Activated CD4-positive, alpha-beta T cell treated with anti-CD3 and anti-CD28 coated beads for 1 hour (primary cell): Measurements from ENCODE around the gene PEX14.

Experiments used
- DNase-seq: peaks from one replicate; pipeline ENCODE4 v3.0.0-alpha.2; 2020

The PEX14 gene

GRCh38 chr1:10672343-10673050, 197.7 kb downstream of the PEX14 start:
- no peak for DNase-seq

- DNase-seq: no peak
Observed at GRCh38 chr1:10673109-10673711, 198.5 kb downstream of the PEX14 start.

GRCh38 chr1:10674222-10674621, 199.5 kb downstream of the PEX14 start:
- no peak for DNase-seq

GRCh38 chr1:10674700-10675609, 200.2 kb downstream of the PEX14 start:
- no peak for DNase-seq

- no peak for DNase-seq
Observed at GRCh38 chr1:10675813-10676212, 201.1 kb downstream of the PEX14 start.

GRCh38 chr1:10676963-10677362, 202.2 kb downstream of the PEX14 start:
- no peak for DNase-seq

GRCh38 chr1:10677491-10678391, 203.0 kb downstream of the PEX14 start:
- DNase-seq: no peak

GRCh38 chr1:10678402-10678801, 203.7 kb downstream of the PEX14 start:
- no peak for DNase-seq

- no peak for DNase-seq
Observed at GRCh38 chr1:10678852-10679251, 204.1 kb downstream of the PEX14 start.

- DNase-seq: no peak
Observed at GRCh38 chr1:10679496-10680220, 204.9 kb downstream of the PEX14 start.
